SH-SY5Y (cell line): ENCODE measurements around the gene DMWD.

ENCODE experiments used
- GATA2 ChIP-seq: IDR thresholded peaks from 2 replicates; pipeline ENCODE4 v1.6.1; 2011; ENCODE audit warnings: mild to moderate bottlenecking, low read depth, low read length
- GATA3 ChIP-seq: IDR thresholded peaks from 2 replicates; pipeline ENCODE4 v1.6.1; 2011; ENCODE audit warnings: low read depth, mild to moderate bottlenecking, low read length, moderate library complexity

- TF ChIP-seq GATA3 (no peak), GATA2 (no peak)
These were observed 49.7 kb downstream of the DMWD start for GRCh38 chr19:45742969-45743368.
